Measurements from ENCODE around the gene ENO1. TPM values are rescaled to one million over a fixed set of nuclear protein-coding genes. Genes with fewer than 3 reads are reported as not detected.
A peak's percentile ranks its signal among the peaks of the same experiment; 100 is the strongest.

The ENO1 gene
- total and polyA plus RNA-seq, 2 donors from 2014 or later: 1,164 to 1,321 TPM

DNA sequence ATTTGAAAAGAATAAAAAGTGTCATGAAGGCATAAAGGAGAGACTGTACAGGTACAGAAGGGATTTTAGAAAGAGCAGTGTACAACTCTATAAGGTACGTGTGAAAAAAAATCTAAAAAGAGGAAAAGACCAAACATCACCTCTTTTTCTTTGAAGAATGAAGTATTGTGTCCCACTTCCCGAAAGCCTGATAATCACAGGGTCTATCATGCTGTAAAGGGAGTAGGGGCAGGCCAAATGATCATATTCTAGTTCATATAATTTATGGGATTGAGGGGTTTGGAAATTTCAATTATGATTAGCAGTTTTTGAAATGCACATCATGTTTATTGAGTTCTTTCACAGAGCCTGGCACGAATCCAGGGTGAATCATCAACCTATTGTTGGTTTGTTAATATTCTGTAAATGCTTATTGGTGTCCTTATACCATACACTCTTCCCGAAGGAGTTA lies 60.1 kb downstream of the ENO1 start:
- Histone ChIP-seq H3K4me3 (ENCODE audit: low read length in 3 of 3) (peak overlapping the region; percentile 62 to 80 (median 76)), H3K27ac (ENCODE audit: low read depth in 2 of 2, low read length in 2 of 2) (peak overlapping the region; percentile 87 to 95), H3K36me3 (ENCODE audit: control insufficient read depth in 2 of 3, insufficient read depth in 3 of 3, low read length in 3 of 3) (no peaks in the 10 kb centered on the region), H3K4me1 (ENCODE audit: control insufficient read depth in 2 of 3, insufficient read depth in 2 of 3, low read depth in 1 of 3, low read length in 3 of 3) (peaks cover 9 to 36% (median 16%) of the 10 kb centered on the region in 3 donors), H3K9me3 (ENCODE audit: control insufficient read depth in 2 of 3, insufficient read depth in 1 of 3, low read length in 3 of 3) (no peaks in the 10 kb centered on the region), H3K27me3 (ENCODE audit: control insufficient read depth, insufficient read depth, low read length) (no peaks in the 10 kb centered on the region), H3K9ac (ENCODE audit: low read length in 3 of 3) (peak overlapping the region; percentile 55 to 83 (median 82))
- TF ChIP-seq, protein P1, sequence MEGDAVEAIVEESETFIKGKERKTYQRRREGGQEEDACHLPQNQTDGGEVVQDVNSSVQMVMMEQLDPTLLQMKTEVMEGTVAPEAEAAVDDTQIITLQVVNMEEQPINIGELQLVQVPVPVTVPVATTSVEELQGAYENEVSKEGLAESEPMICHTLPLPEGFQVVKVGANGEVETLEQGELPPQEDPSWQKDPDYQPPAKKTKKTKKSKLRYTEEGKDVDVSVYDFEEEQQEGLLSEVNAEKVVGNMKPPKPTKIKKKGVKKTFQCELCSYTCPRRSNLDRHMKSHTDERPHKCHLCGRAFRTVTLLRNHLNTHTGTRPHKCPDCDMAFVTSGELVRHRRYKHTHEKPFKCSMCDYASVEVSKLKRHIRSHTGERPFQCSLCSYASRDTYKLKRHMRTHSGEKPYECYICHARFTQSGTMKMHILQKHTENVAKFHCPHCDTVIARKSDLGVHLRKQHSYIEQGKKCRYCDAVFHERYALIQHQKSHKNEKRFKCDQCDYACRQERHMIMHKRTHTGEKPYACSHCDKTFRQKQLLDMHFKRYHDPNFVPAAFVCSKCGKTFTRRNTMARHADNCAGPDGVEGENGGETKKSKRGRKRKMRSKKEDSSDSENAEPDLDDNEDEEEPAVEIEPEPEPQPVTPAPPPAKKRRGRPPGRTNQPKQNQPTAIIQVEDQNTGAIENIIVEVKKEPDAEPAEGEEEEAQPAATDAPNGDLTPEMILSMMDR (IDR thresholded peaks at IDR 0.05; ENCODE audit: borderline replicate concordance, extremely low read depth, insufficient read depth): no peak
- DNase-seq: peak in 1 of 5 donors; percentile 45
- FAIRE-seq: no peak
- intact Hi-C loops (cut with DNase I): no loop called here

DNA sequence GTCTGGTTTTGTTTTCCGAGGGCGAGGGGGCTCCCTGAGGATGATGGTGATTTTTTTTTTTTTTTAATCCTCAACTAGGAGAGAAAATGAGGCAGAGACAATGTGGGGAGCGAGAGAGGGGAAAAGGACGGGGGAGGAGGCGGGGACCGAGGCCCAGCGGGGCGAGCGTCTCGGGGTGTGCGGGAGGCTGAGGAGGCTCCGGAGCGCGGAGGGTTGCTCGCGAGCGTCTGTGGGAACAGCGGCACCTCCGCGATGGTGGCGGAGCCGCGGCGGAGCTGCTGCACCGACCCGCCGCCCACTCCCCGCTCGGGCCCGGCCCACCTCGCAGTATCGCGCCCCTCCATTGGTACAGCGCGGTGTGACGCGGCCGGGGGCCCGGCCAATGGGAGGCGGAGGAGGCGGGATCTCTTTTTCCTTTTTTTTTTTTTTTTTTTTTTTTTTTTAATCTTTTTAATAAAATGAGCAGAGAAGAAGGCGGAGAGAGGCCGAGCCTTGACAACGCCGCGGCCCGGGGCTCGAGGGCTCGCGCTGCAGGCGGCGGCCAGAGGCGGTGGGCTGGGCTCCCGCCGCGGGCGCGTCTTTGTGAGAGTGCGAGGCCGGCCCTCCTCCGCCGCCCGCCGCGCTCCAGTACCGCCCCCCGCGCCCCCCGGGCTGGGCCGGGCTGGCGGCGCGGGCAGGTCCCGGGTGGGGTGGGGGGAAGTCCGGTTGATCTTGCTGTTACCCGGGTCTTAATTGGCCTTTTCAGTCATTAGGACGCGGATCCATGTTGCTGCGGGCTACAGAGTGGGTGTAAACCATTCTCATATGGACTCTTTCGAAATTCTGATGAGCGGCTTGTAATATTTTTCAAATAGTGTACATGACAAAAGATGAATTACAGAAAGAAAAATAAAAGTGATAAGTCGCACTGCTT lies 60.8 kb downstream of the ENO1 start, which contains the start of gene RERE:
Gene RERE, minus strand, starts transcription at position 229 of the 913 bp plus-strand sequence.
- TF ChIP-seq, protein P1 (IDR thresholded peaks at IDR 0.05; ENCODE audit: borderline replicate concordance, extremely low read depth, insufficient read depth): no peak
- peak within 1 kb of the TSS; percentile 94 to 98 for H3K27ac ChIP-seq (ENCODE audit: low read depth in 2 of 2, low read length in 2 of 2)
- peak within 1 kb of the TSS; percentile 79 to 96 (median 83) for H3K9ac ChIP-seq (ENCODE audit: low read length in 3 of 3)
- intact Hi-C loops (cut with DNase I): no loop called here
- no peaks in the 10 kb centered on the region for H3K9me3 ChIP-seq (ENCODE audit: control insufficient read depth in 2 of 3, insufficient read depth in 1 of 3, low read length in 3 of 3)
- H3K36me3 ChIP-seq (ENCODE audit: control insufficient read depth in 2 of 3, insufficient read depth in 3 of 3, low read length in 3 of 3): no peaks in the 10 kb centered on the region
- peaks cover 9 to 30% (median 16%) of the 10 kb centered on the region in 3 donors for H3K4me1 ChIP-seq (ENCODE audit: control insufficient read depth in 2 of 3, insufficient read depth in 2 of 3, low read depth in 1 of 3, low read length in 3 of 3)
- DNase-seq: peak; percentile 95 to 98 (median 97)
- H3K27me3 ChIP-seq (ENCODE audit: control insufficient read depth, insufficient read depth, low read length): no peaks in the 10 kb centered on the region
- no peak for FAIRE-seq
- H3K4me3 ChIP-seq (ENCODE audit: low read length in 3 of 3): peak within 1 kb of the TSS; percentile 78 to 94 (median 80)

DNA sequence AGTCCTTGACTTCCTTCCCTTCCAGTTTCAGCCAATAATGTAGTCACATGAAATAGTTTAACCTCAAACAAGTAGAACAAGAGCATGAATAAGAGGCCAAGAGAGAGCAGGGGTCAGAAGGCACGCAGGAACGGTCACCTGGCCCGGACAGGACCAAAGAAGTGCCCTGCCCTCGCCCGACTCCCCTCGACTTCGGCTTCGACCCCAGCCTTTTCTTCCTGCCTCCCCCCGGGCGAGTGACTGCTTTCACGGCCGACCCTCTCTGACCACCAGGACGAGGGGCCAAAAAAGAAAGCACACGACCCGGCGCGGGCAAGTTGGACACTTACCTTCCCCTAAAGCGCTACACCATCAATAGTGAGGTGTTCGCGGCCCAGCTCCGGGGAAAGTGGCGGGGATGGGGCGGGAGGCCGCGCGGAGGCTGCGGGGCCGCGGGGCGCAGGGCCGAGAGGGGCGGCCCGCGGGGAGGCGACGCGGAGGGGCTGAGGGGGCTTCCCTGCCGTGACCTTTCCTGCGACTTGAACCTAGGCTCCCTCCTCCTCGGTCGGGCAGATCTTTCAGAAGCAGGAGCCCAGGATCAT lies 61.6 kb downstream of the ENO1 start:
- TF ChIP-seq, protein P1 (IDR thresholded peaks at IDR 0.05; ENCODE audit: borderline replicate concordance, extremely low read depth, insufficient read depth): no peak
- Histone ChIP-seq H3K36me3 (ENCODE audit: control insufficient read depth in 2 of 3, insufficient read depth in 3 of 3, low read length in 3 of 3) (no peaks in the 10 kb centered on the region), H3K9me3 (ENCODE audit: control insufficient read depth in 2 of 3, insufficient read depth in 1 of 3, low read length in 3 of 3) (no peaks in the 10 kb centered on the region), H3K4me3 (ENCODE audit: low read length in 3 of 3) (peak overlapping the region; percentile 64 to 94 (median 78)), H3K27me3 (ENCODE audit: control insufficient read depth, insufficient read depth, low read length) (no peaks in the 10 kb centered on the region), H3K27ac (ENCODE audit: low read depth in 2 of 2, low read length in 2 of 2) (peak overlapping the region; percentile 94 to 98), H3K9ac (ENCODE audit: low read length in 3 of 3) (peak overlapping the region; percentile 74 to 96 (median 79)), H3K4me1 (ENCODE audit: control insufficient read depth in 2 of 3, insufficient read depth in 2 of 3, low read depth in 1 of 3, low read length in 3 of 3) (peaks cover 9 to 27% (median 16%) of the 10 kb centered on the region in 3 donors)
- intact Hi-C loops (cut with DNase I): no loop called here
- FAIRE-seq (no peak), DNase-seq (peak; percentile 23 to 81 (median 52))

All from kidney (tissue), 14 donors.